Stimulated activated CD4-positive, alpha-beta T cell treated with anti-CD3 and anti-CD28 coated beads, TNF-alpha, amount 100 ng/mL, for 1 hour (primary cell): Measurements from ENCODE around the gene POLR1G.
"Not testable (repeated sequence)": the region's sequence is repeated elsewhere in the genome, so short reads cannot be mapped to it uniquely, and the experiment has no call there.

Experiments
- DNase-seq, 3 donors: peaks; one replicate each; pipeline ENCODE4 v3.0.0-alpha.2; 2020; ENCODE audit warnings: low read depth in 3 of 3, low spot score in 1 of 3

POLR1G gene

DNA sequence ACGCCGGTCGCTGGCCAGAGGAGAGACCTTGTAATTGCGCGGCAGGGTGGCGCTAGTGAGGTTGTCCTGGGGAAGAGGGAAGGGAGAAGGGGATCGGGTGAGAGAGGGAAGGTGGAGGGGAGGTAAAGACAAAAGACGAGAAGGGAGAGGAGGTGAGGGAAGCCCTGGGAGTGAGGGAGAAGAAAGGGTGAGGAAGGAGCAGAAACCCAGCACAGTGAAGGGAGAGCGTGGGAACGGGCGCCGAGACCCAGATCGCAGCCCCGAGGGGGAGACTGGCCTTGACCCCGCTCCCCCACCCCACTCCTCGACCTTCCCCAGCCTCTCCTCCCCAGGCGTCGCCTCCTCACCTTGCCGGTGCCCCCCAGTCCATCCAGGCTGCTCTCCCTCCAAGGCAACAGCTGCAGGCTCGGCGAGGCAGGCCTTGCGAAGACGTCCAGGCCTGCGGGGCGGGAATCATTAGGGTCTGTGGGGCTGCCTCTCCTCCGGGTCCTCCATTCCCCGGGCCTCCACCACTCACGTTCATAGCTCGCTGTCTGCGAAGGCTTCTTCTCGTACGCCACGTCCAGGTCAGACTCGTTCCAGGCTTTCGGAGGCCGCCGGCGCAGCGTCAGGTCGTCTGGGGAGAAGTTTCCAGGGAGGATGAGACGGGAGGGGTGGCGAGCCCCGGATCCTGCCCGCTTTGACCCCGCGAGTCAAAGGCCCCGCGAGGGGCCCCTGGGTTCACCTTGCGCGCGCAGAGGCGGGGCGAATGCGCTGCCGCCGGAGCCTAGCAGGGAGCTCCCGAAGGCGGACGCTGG lies 10.4 kb upstream of the POLR1G start:
- no peak for DNase-seq

- no peak for DNase-seq
Measured at GRCh38 chr19:45400192-45400591, 6.3 kb upstream of the POLR1G start.

DNA sequence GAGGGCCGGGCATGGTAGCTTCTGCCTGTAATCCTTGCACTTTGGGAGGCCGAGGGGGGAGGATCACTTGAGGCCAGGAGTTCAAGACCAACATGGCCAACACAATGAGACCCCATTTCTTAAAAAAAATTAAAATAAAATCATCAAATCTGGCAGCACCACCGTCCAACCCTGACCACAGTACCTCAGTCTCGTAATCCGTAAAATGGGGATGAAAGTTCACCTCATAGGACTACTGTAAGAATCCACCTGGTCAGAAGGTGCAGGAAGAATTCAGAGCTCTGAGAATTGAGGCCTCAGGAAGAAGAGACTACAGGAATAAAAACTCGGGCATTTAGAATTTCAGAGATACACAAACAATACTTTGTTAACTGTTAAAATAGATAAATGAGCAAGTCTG lies 4.6 kb upstream of the POLR1G start:
- no peak for DNase-seq

- peak in 1 of 3 donors; percentile 28 for DNase-seq
Measured at GRCh38 chr19:45402298-45403061, 4.0 kb upstream of the POLR1G start.

- no peak for DNase-seq
Measured at GRCh38 chr19:45403272-45403671, 3.2 kb upstream of the POLR1G start.

GRCh38 chr19:45403781-45404556 lies 2.5 kb upstream of the POLR1G start:
- peak in 1 of 3 donors; percentile 40 for DNase-seq

GRCh38 chr19:45404557-45405434 lies 1.6 kb upstream of the POLR1G start, which contains the start of gene PPP1R13L:
TSS of gene PPP1R13L (minus strand) at chr19:45405069. CDS start at chr19:45398318, 6,751 bp downstream.
- peak in 1 of 3 donors; percentile 33 for DNase-seq

- peak; percentile 50 to 67 (median 56) for DNase-seq
Measured at GRCh38 chr19:45405435-45406225, 814 bp upstream of the POLR1G start.

- DNase-seq, result no peak
Measured at GRCh38 chr19:45407091-45407375, 589 bp downstream of the POLR1G start.

DNA sequence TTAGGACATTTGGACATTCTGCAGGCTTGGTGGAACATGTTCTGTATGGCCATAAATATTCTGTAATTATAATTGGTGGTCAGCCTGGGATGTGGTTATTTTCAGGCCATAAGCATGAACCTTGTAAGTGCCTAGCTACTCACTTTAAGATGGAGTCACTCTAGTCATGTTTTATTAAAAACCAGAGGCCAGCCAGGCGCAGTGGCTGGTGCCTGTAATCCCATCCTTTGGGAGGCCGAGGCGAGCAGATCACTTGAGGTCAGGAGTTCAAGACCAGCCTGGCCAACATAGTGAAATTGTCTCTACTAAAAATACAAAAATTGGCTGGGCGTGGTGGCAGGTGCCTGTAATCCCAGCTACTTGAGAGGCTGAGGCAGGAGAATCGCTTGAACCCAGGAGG lies 1.1 kb downstream of the POLR1G start:
- DNase-seq, result not testable (repeated sequence)

GRCh38 chr19:45408121-45408520 lies 1.7 kb downstream of the POLR1G start:
- no peak for DNase-seq

- DNase-seq, result no peak
Measured at GRCh38 chr19:45408830-45409556, 2.5 kb downstream of the POLR1G start.

DNA sequence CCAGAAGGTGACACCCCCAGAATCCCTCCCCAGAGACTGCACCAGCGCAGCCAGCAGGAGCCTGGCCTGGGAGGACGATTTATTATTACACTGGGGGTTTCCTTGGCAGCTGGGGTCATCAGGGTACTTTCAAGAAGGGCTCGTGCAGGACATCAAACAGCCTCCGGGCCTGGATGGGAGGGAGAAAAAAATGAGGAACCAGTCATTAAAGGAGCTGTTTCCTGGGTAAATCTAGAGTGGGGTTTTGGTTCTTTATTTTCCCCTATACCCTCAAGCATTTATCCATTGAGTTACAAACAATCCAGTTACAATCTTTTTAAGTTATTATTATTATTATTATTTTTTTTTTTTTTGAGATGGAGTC lies 3.1 kb downstream of the POLR1G start:
- DNase-seq, result no peak

GRCh38 chr19:45410330-45410729 lies 3.9 kb downstream of the POLR1G start:
- not testable (repeated sequence) for DNase-seq

GRCh38 chr19:45413497-45413896 lies 7.1 kb downstream of the POLR1G start:
- DNase-seq, result no peak

GRCh38 chr19:45414468-45414867 lies 8.0 kb downstream of the POLR1G start:
- DNase-seq, result no peak

GRCh38 chr19:45417151-45417550 lies 10.7 kb downstream of the POLR1G start:
- no peak for DNase-seq

DNA sequence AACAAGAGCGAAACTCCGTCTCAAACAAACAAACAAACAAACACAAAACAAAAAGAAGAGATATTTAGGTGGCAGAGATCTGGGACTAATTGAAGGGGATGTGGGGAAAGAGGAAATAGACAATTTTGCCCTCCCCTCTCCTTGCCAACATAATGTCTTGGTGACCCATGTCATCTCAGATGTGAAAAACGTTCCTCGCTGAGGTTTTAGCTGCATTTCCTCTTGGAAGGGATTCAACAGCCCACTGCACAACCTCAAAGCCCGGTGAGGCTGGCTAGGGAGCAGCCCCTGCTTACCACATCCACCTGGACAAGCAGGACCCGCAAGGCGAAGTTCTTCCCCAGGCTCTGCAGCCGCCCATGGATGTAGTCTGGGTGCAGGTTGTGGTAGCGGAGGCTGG lies 12.4 kb downstream of the POLR1G start:
- no peak for DNase-seq

DNA sequence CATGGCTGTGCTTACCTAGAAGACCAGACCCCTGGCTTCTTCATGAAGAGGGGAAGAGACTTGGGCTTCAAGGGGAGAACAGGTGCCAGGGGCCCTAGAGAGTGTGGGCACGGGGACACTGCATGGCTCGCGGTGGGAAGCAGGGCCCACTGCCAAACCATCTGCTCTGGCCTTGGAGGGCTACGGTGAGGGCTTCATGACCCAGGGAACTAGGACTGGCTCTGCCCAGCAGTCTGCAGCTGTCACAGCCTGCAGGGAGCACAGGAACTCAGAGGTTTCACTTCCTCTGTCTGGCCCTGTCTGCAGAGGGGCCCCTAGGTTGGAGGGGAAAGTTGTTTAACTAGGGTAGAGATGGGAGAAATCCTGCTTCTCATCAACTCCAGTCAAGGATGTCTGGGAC lies 13.0 kb downstream of the POLR1G start:
- DNase-seq, result no peak
